GM23338 (cell line): ENCODE measurements around the gene CCDC152.

ENCODE experiments used
- CTCF ChIP-seq, 2 experiments: fragments of 200-600 bp in 1 of 2; sonication (generic) in 1 of 2; conservative IDR thresholded peaks; 2 replicates each; pipeline versions ENCODE4 v1.5.1 to v1.6.1; 2016 to 2017; ENCODE audit warnings: antibody characterized with exemption in 2 of 2, low read depth in 2 of 2, mild to moderate bottlenecking in 2 of 2, moderate library complexity in 1 of 2
- EZH2phosphoT487 ChIP-seq: fragments of 200-600 bp; sonication (generic); IDR thresholded peaks from one replicate; pipeline ENCODE4 v1.8.1; 2018; ENCODE audit warnings: antibody characterized with exemption; ENCODE audit not compliant: unreplicated experiment
- JUNB ChIP-seq: IDR thresholded peaks from one replicate; pipeline ENCODE4 v1.6.1; 2016; ENCODE audit warnings: antibody characterized with exemption; ENCODE audit not compliant: unreplicated experiment
- POLR2AphosphoS5 ChIP-seq: IDR thresholded peaks from 2 replicates; pipeline ENCODE4 v1.6.1; 2016; ENCODE audit warnings: antibody characterized with exemption, low read depth
- REST ChIP-seq: IDR thresholded peaks from one replicate; pipeline ENCODE4 v1.6.1; 2018; ENCODE audit warnings: antibody characterized with exemption; ENCODE audit not compliant: unreplicated experiment
- ZNF331 ChIP-seq: fragments of 250-450 bp; sonication (Bioruptor Pico); IDR thresholded peaks from 2 replicates; pipeline ENCODE4 v1.5.0; 2020; ENCODE audit warnings: low read depth, mild to moderate bottlenecking, moderate library complexity

GRCh38 chr5:42750507-42750906 is 6.1 kb upstream of the CCDC152 start:
- TF ChIP-seq POLR2AphosphoS5 (no peak), CTCF (conservative IDR thresholded peaks at IDR 0.05; ENCODE audit: low read depth in 2 of 2) (no peak), EZH2phosphoT487 (no peak), ZNF331 (no peak), REST (no peak), JUNB (no peak)
